IMR-90 (cell line): ENCODE measurements around the gene EFEMP2. TPM values are rescaled to one million over a fixed set of nuclear protein-coding genes. Genes with fewer than 3 reads are reported as not detected.

ENCODE experiments used
- ATAC-seq: fragments of 200-7000 bp; cut with Tn5 transposase; 2 replicates; pipeline ENCODE4 v1.9.1; 2020; ENCODE audit warnings: low read depth, mild to moderate bottlenecking, moderate library complexity
- BruUV-seq: library from RNA; stranded (reverse); fragments of 400-500 nt; replicated peaks from 2 replicates; lab custom pipeline; 2021; lab: Mats Ljungman, UMichigan
- CTCF ChIA-PET: fragments of 300-600 bp; formaldehyde crosslinking; extraction: SDS; loops from one replicate; lab custom pipeline; 2021; ENCODE audit warnings: antibody characterized with exemption; lab: Yijun Ruan, JAX
- POLR2A ChIA-PET: fragments of 300-600 bp; sonication (Branson Sonifier 250); formaldehyde crosslinking; loops from one replicate; lab custom pipeline; 2022; ENCODE audit warnings: antibody characterized with exemption; ENCODE audit not compliant: unreplicated experiment; lab: Charles Lee
- DNase-seq: peaks from one replicate; pipeline ENCODE4 v3.0.0; 2013
- H2AFZ ChIP-seq: replicated peaks from 2 replicates; pipeline ENCODE3; 2013; ENCODE audit warnings: low read length, mild to moderate bottlenecking; ENCODE audit not compliant: poor library complexity
- H2AK5ac ChIP-seq: 2 replicates; pipeline ENCODE4 v1.6.1; 2013; ENCODE audit warnings: low read depth, low read length, inconsistent platforms
- H2AK9ac ChIP-seq: replicated peaks from 2 replicates; pipeline ENCODE3; 2013; ENCODE audit warnings: mild to moderate bottlenecking, low read depth, low read length, moderate library complexity; ENCODE audit not compliant: poor library complexity
- H2BK120ac ChIP-seq: 2 replicates; pipeline ENCODE4 v1.6.1; 2013; ENCODE audit warnings: low read depth, low read length, inconsistent platforms
- H2BK15ac ChIP-seq: 3 replicates; pipeline ENCODE4 v1.6.1; 2013; ENCODE audit warnings: low read depth, low read length, inconsistent platforms
- H2BK20ac ChIP-seq: 2 replicates; pipeline ENCODE4 v1.6.1; 2013; ENCODE audit warnings: low read depth, mild to moderate bottlenecking, inconsistent platforms, low read length, moderate library complexity
- H2BK5ac ChIP-seq: 2 replicates; pipeline ENCODE4 v1.6.1; 2013; ENCODE audit warnings: mild to moderate bottlenecking, low read depth, low read length, inconsistent platforms; ENCODE audit not compliant: poor library complexity, severe bottlenecking
- H3K14ac ChIP-seq: replicated peaks from 2 replicates; pipeline ENCODE4 v1.6.1; 2013; ENCODE audit warnings: low read depth, low read length, inconsistent platforms
- H3K18ac ChIP-seq: 2 replicates; pipeline ENCODE4 v1.6.1; 2013; ENCODE audit warnings: low read depth, low read length, control low read depth
- H3K23ac ChIP-seq: 2 replicates; pipeline ENCODE4 v1.6.1; 2013; ENCODE audit warnings: low read depth, low read length, inconsistent platforms
- H3K27ac ChIP-seq: 2 replicates; pipeline ENCODE4 v1.5.1; 2013; ENCODE audit warnings: mild to moderate bottlenecking, control low read depth, low read length; ENCODE audit not compliant: insufficient read depth
- H3K27me3 ChIP-seq: 2 replicates; pipeline ENCODE4 v1.6.1; 2013; ENCODE audit warnings: low read length; ENCODE audit not compliant: control insufficient read depth, insufficient read depth
- H3K36me3 ChIP-seq: 2 replicates; pipeline ENCODE4 v1.6.1; 2013; ENCODE audit warnings: low read length, mixed read lengths; ENCODE audit not compliant: control insufficient read depth, insufficient read depth
- H3K4ac ChIP-seq: 2 replicates; pipeline ENCODE4 v1.6.1; 2013; ENCODE audit warnings: low read depth, low read length, inconsistent platforms
- H3K4me1 ChIP-seq: 2 replicates; pipeline ENCODE4 v1.6.1; 2013; ENCODE audit warnings: low read length, mixed read lengths; ENCODE audit not compliant: control insufficient read depth, insufficient read depth
- H3K4me2 ChIP-seq: 2 replicates; pipeline ENCODE4 v1.6.1; 2013; ENCODE audit warnings: low read depth, mild to moderate bottlenecking, control low read depth, low read length, moderate library complexity
- H3K4me3 ChIP-seq: 2 replicates; pipeline ENCODE4 v1.5.1; 2013; ENCODE audit warnings: low read depth, mild to moderate bottlenecking, control low read depth, low read length, moderate library complexity; ENCODE audit not compliant: insufficient read depth
- H3K56ac ChIP-seq: 2 replicates; pipeline ENCODE4 v1.6.1; 2013; ENCODE audit warnings: low read length, inconsistent platforms; ENCODE audit not compliant: insufficient read depth; ENCODE audit errors: extremely low read depth
- H3K79me1 ChIP-seq, 2 experiments: 2 replicates each; pipeline ENCODE4 v1.6.1; 2013; ENCODE audit warnings: low read length in 2 of 2, inconsistent platforms in 1 of 2, low read depth in 1 of 2
- H3K9ac ChIP-seq: 2 replicates; pipeline ENCODE4 v1.6.1; 2013; ENCODE audit warnings: low read depth, low read length, control low read depth
- H3K9me1 ChIP-seq: 2 replicates; pipeline ENCODE4 v1.6.1; 2013; ENCODE audit warnings: low read length, inconsistent platforms; ENCODE audit not compliant: insufficient read depth
- H3K9me3 ChIP-seq: 2 replicates; pipeline ENCODE4 v1.6.1; 2013; ENCODE audit warnings: low read length; ENCODE audit not compliant: control insufficient read depth, insufficient read depth
- H4K20me1 ChIP-seq: 2 replicates; pipeline ENCODE4 v1.6.1; 2013; ENCODE audit warnings: low read length, inconsistent platforms; ENCODE audit not compliant: insufficient read depth
- H4K5ac ChIP-seq: 2 replicates; pipeline ENCODE4 v1.6.1; 2013; ENCODE audit warnings: mild to moderate bottlenecking, low read depth, low read length, control low read depth
- H4K8ac ChIP-seq, 2 experiments: 2 replicates each; pipeline ENCODE4 v1.6.1; 2013; ENCODE audit warnings: low read depth in 2 of 2, low read length in 2 of 2, control low read depth in 1 of 2, inconsistent platforms in 1 of 2
- H4K91ac ChIP-seq: 2 replicates; pipeline ENCODE4 v1.6.1; 2013; ENCODE audit warnings: low read depth, low read length, inconsistent platforms; ENCODE audit not compliant: insufficient read depth
- BHLHE40 ChIP-seq: fragments of 150-350 bp; IDR thresholded peaks from 2 replicates; pipeline ENCODE4 v1.6.1; 2016; ENCODE audit warnings: mild to moderate bottlenecking, low read depth, low read length
- CEBPB ChIP-seq: IDR thresholded peaks from 2 replicates; pipeline ENCODE4 v1.6.1; 2012; ENCODE audit warnings: low read depth, low read length, improper control_type of control experiment
- CHD1 ChIP-seq: IDR thresholded peaks from 2 replicates; pipeline ENCODE4 v1.6.1; 2012; ENCODE audit warnings: low read depth, low read length, improper control_type of control experiment
- ELK1 ChIP-seq: fragments of 150-350 bp; IDR thresholded peaks from 2 replicates; pipeline ENCODE4 v1.6.1; 2016; ENCODE audit warnings: low read depth, mild to moderate bottlenecking, low read length, moderate library complexity, borderline replicate concordance
- FOS ChIP-seq: fragments of 150-350 bp; IDR thresholded peaks from 2 replicates; pipeline ENCODE4 v1.6.1; 2016; ENCODE audit warnings: low read depth, low read length
- MAFK ChIP-seq: IDR thresholded peaks from 2 replicates; pipeline ENCODE4 v1.6.1; 2012; ENCODE audit warnings: low read depth, low read length, improper control_type of control experiment
- MXI1 ChIP-seq: IDR thresholded peaks from 2 replicates; pipeline ENCODE4 v1.6.1; 2012; ENCODE audit warnings: low read depth, mild to moderate bottlenecking, low read length, moderate library complexity, borderline replicate concordance
- NFE2L2 ChIP-seq: fragments of 150-350 bp; IDR thresholded peaks from 2 replicates; pipeline ENCODE4 v1.6.1; 2016; ENCODE audit warnings: low read depth, mild to moderate bottlenecking, low read length
- POLR2A ChIP-seq: IDR thresholded peaks from 2 replicates; pipeline ENCODE4 v1.6.1; 2012; ENCODE audit warnings: mild to moderate bottlenecking, low read depth, low read length
- RAD21 ChIP-seq: IDR thresholded peaks from 2 replicates; pipeline ENCODE4 v1.6.1; 2012; ENCODE audit warnings: low read length, improper control_type of control experiment
- SMC3 ChIP-seq: fragments of 150-350 bp; IDR thresholded peaks from 2 replicates; pipeline ENCODE4 v1.6.1; 2016; ENCODE audit warnings: low read depth, mild to moderate bottlenecking, antibody characterized with exemption, low read length, moderate library complexity
- USF2 ChIP-seq: fragments of 150-350 bp; IDR thresholded peaks from 2 replicates; pipeline ENCODE4 v1.6.1; 2017; ENCODE audit warnings: mild to moderate bottlenecking, antibody characterized with exemption, low read length, low read depth
- WGBS, 2 experiments: methylation state at CpG; one replicate each; pipeline versions ENCODE4 v1.1.5 to v1.1.7; 2013; ENCODE audit warnings: missing lambda C conversion rate in 2 of 2; ENCODE audit not compliant: insufficient read length in 1 of 2; ENCODE audit errors: extremely low coverage in 2 of 2; 5-methylcytosine and 5-hydroxymethylcytosine counted together
- dilution Hi-C: fragments of 300-500 bp; cut with HindIII; formaldehyde crosslinking; loops from one replicate; pipeline ENCODE4 v1.14.3; 2018; ENCODE audit warnings: low sequenced_read_pairs; ENCODE audit not compliant: unreplicated experiment
- in situ Hi-C: fragments of 300-500 bp; cut with MboI; formaldehyde crosslinking; loops from 3 replicates; pipeline ENCODE4 v1.14.3; 2019; ENCODE audit warnings: low sequenced_read_pairs, inconsistent platforms, mixed read lengths
- intact Hi-C: fragments of 100-400 bp; cut with micrococcal nuclease; formaldehyde crosslinking; loops from 2 replicates; pipeline ENCODE4 v1.10.0; 2022
- polyA plus RNA-seq, 3 experiments: library from polyadenylated mRNA; depleted of rRNA; stranded (reverse); fragments of >200 nt; gene quantifications; 2 replicates each; pipeline ENCODE4 v1.2.3, GENCODE V29; 2012; ENCODE audit warnings: low replicate concordance in 1 of 3
- total RNA-seq: library from RNA; depleted of rRNA; stranded (reverse); fragments of >200 nt; gene quantifications from 2 replicates; pipeline ENCODE4 v1.2.3, GENCODE V29; 2012

The EFEMP2 gene
- total and polyA plus RNA-seq, 2 of the 4 experiments (the other 2 are of a cell fraction) = 62.7 to 431 TPM

- no peaks in the 10 kb centered on the region for H3K9me1 ChIP-seq
- H4K8ac ChIP-seq = no peak overlapping the region
- H3K9ac ChIP-seq = no peak overlapping the region
- H3K4me3 ChIP-seq = no peak overlapping the region
- no peaks in the 10 kb centered on the region for H4K20me1 ChIP-seq
- intact Hi-C loops (no loop called here), dilution Hi-C loops (no loop called here), in situ Hi-C loops (no loop called here)
- H3K27me3 ChIP-seq = no peaks in the 10 kb centered on the region
- no peak overlapping the region for H4K91ac ChIP-seq
- ATAC-seq (no peak), DNase-seq (no peak)
- no peaks in the 10 kb centered on the region for H3K36me3 ChIP-seq
- no peak overlapping the region for H2BK15ac ChIP-seq
- no peak overlapping the region for H2BK120ac ChIP-seq
- H4K5ac ChIP-seq = no peak overlapping the region
- TF ChIP-seq FOS = no peak
- no peak for TF ChIP-seq RAD21
- TF ChIP-seq CHD1 = no peak
- no peak for TF ChIP-seq CEBPB
- no peak for TF ChIP-seq POLR2A
- no peak for TF ChIP-seq MXI1
- TF ChIP-seq BHLHE40 = no peak
- no peak for TF ChIP-seq ELK1
- no peak for TF ChIP-seq USF2
- TF ChIP-seq MAFK = no peak
- no peak for TF ChIP-seq SMC3
- no peak for TF ChIP-seq NFE2L2
- no peak overlapping the region for H3K4me2 ChIP-seq
- H3K9me3 ChIP-seq = no peaks in the 10 kb centered on the region
- no peak overlapping the region for H3K56ac ChIP-seq
- H3K23ac ChIP-seq = no peak overlapping the region
- H2AK5ac ChIP-seq = no peak overlapping the region
- no peak overlapping the region for H2BK5ac ChIP-seq
- H3K79me1 ChIP-seq = no peaks in the 10 kb centered on the region
- BruUV-seq = no TSS peak
- no peak overlapping the region for H3K27ac ChIP-seq
- H3K4ac ChIP-seq = no peak overlapping the region
- no peak overlapping the region for H2BK20ac ChIP-seq
- no peak overlapping the region for H2AFZ ChIP-seq
- ChIA-PET CTCF (no interaction called here), POLR2A (no interaction called here)
- H3K4me1 ChIP-seq = no peaks in the 10 kb centered on the region
- H3K18ac ChIP-seq = no peak overlapping the region
- WGBS, 2 experiments = no CpG with 5 or more reads among the region's 3 CpGs
- H2AK9ac ChIP-seq = no peak overlapping the region
- no peak overlapping the region for H3K14ac ChIP-seq
Observed at GRCh38 chr11:65843811-65844210, 28.8 kb downstream of the EFEMP2 start.
